A549 (cell line): ENCODE data around the gene LAPTM5. TPM values are rescaled to one million over a fixed set of nuclear protein-coding genes. Genes with fewer than 3 reads are reported as not detected.

Experiments
- ATAC-seq, 2 experiments: fragments of 200-7000 bp in 1 of 2; fragments of >200 bp in 1 of 2; cut with Nextera tagmentation in 1 of 2; cut with Tn5 transposase in 1 of 2; 3 replicates each; pipeline versions ENCODE4 v1.8.0 to v1.9.1; 2018 to 2020; ENCODE audit warnings: mild to moderate bottlenecking in 1 of 2, moderate library complexity in 1 of 2
- CTCF ChIA-PET: fragments of 300-600 bp; sonication (Branson Sonifier 250); formaldehyde crosslinking; extraction: SDS; loops from one replicate; lab custom pipeline; 2021; ENCODE audit warnings: antibody characterized with exemption, inconsistent platforms; lab: Yijun Ruan, JAX
- POLR2A ChIA-PET: fragments of 350-600 bp; formaldehyde crosslinking; extraction: SDS; loops from one replicate; lab custom pipeline; 2021; ENCODE audit warnings: antibody characterized with exemption, inconsistent platforms; lab: Yijun Ruan, JAX
- DNase-seq, 2 experiments: peaks; one replicate each; pipeline versions ENCODE4 v3.0.0 to v3.0.0-alpha.2; 2011 to 2016; ENCODE audit warnings: low read depth in 1 of 2, low spot score in 1 of 2
- FAIRE-seq: peaks from 2 replicates; lab custom pipeline; 2011; peaks lifted over from hg19 to GRCh38; lab: Jason Lieb, UNC
- H3K27ac ChIP-seq, 2 experiments: fragments of >200 bp; sonication (Bioruptor Twin); formaldehyde crosslinking; 3 replicates each; pipeline ENCODE4 v1.5.1; 2016 to 2017
- H3K4me1 ChIP-seq: fragments of >200 bp; sonication (Bioruptor Twin); formaldehyde crosslinking; 3 replicates; pipeline ENCODE4 v1.6.1; 2016
- H3K4me2 ChIP-seq: fragments of >200 bp; sonication (Bioruptor Twin); formaldehyde crosslinking; 3 replicates; pipeline ENCODE4 v1.6.1; 2016
- H3K4me3 ChIP-seq: fragments of >200 bp; sonication (Bioruptor Twin); formaldehyde crosslinking; 3 replicates; pipeline ENCODE4 v1.5.1; 2016
- H3K9me3 ChIP-seq: fragments of >200 bp; sonication (Bioruptor Twin); formaldehyde crosslinking; 3 replicates; pipeline ENCODE4 v1.6.1; 2016
- CHD2 ChIP-seq: fragments of 150-350 bp; IDR thresholded peaks from 2 replicates; pipeline ENCODE4 v1.6.1; 2014; ENCODE audit warnings: low read length; ENCODE audit not compliant: partially characterized antibody
- CHD4 ChIP-seq: fragments of 200-600 bp; sonication (generic); IDR thresholded peaks from 2 replicates; pipeline ENCODE4 v1.6.1; 2016; ENCODE audit warnings: antibody characterized with exemption, mild to moderate bottlenecking, borderline replicate concordance
- CTCF ChIP-seq: fragments of >200 bp; sonication (Bioruptor Twin); formaldehyde crosslinking; IDR thresholded peaks from 3 replicates; pipeline ENCODE4 v1.5.1; 2016
- EHF ChIP-seq: fragments of 250-450 bp; sonication (Bioruptor Pico); IDR thresholded peaks from 2 replicates; pipeline ENCODE4 v1.5.0; 2020; ENCODE audit warnings: mild to moderate bottlenecking
- FOXS1 ChIP-seq: fragments of 250-450 bp; sonication (Bioruptor Pico); IDR thresholded peaks from 2 replicates; pipeline ENCODE4 v1.5.0; 2020; ENCODE audit warnings: mild to moderate bottlenecking, moderate library complexity
- HDAC2 ChIP-seq: fragments of 200-600 bp; sonication (generic); IDR thresholded peaks from 2 replicates; pipeline ENCODE4 v1.6.1; 2016
- HES2 ChIP-seq: fragments of >200 bp; sonication (Bioruptor Twin); formaldehyde crosslinking; IDR thresholded peaks from 2 replicates; pipeline ENCODE4 v1.6.1; 2016
- HOXA7 ChIP-seq: fragments of 250-450 bp; sonication (Bioruptor Pico); IDR thresholded peaks from 2 replicates; pipeline ENCODE4 v1.5.0; 2020; ENCODE audit warnings: mild to moderate bottlenecking, moderate library complexity
- HOXB13 ChIP-seq: fragments of 250-450 bp; sonication (Bioruptor Pico); IDR thresholded peaks from 2 replicates; pipeline ENCODE4 v1.5.0; 2020; ENCODE audit warnings: low read depth, mild to moderate bottlenecking, moderate library complexity
- HOXB5 ChIP-seq: fragments of 250-450 bp; sonication (Bioruptor Pico); IDR thresholded peaks from 2 replicates; pipeline ENCODE4 v1.5.0; 2020; ENCODE audit warnings: mild to moderate bottlenecking, moderate library complexity
- JUNB ChIP-seq: fragments of >200 bp; sonication (Bioruptor Twin); formaldehyde crosslinking; IDR thresholded peaks from 2 replicates; pipeline ENCODE4 v1.6.1; 2016
- MYC ChIP-seq: IDR thresholded peaks from 2 replicates; pipeline ENCODE4 v1.6.1; 2012; ENCODE audit warnings: mild to moderate bottlenecking, inconsistent platforms, low read length, improper control_type of control experiment, borderline replicate concordance
- NPAS2 ChIP-seq: fragments of 250-450 bp; sonication (Bioruptor Pico); IDR thresholded peaks from 2 replicates; pipeline ENCODE4 v1.8.0; 2022; ENCODE audit warnings: mild to moderate bottlenecking, moderate library complexity, borderline replicate concordance
- POLR2A ChIP-seq: IDR thresholded peaks from 2 replicates; pipeline ENCODE4 v1.6.1; 2012; ENCODE audit warnings: mild to moderate bottlenecking, low read length
- RARB ChIP-seq: fragments of 250-450 bp; sonication (Bioruptor Pico); IDR thresholded peaks from 2 replicates; pipeline ENCODE4 v1.8.0; 2021; ENCODE audit warnings: mild to moderate bottlenecking, moderate library complexity
- REST ChIP-seq: fragments of 200-600 bp; sonication (generic); IDR thresholded peaks from 2 replicates; pipeline ENCODE4 v1.6.1; 2016; ENCODE audit warnings: antibody characterized with exemption, mild to moderate bottlenecking, moderate library complexity
- TP53 ChIP-seq: fragments of 250-450 bp; sonication (Bioruptor Pico); IDR thresholded peaks from 2 replicates; pipeline ENCODE4 v1.5.0; 2021; ENCODE audit warnings: mild to moderate bottlenecking, moderate library complexity
- ZSCAN20 ChIP-seq: fragments of 250-450 bp; sonication (Bioruptor Pico); IDR thresholded peaks from 2 replicates; pipeline ENCODE4 v1.8.0; 2022; ENCODE audit warnings: mild to moderate bottlenecking, moderate library complexity
- WGBS: methylation state at CpG from one replicate; pipeline ENCODE4 v1.1.6; 2017; ENCODE audit errors: missing lambda C conversion rate; 5-methylcytosine and 5-hydroxymethylcytosine counted together
- polyA plus RNA-seq, 4 experiments: library from polyadenylated mRNA; depleted of rRNA in 3 of 4; stranded (reverse); fragments of >200 nt; fragmentation: RNase III in 1 of 4; extraction: RNeasy Plus Mini Kit Qiagen cat#74134 plus additional on column Dnase treatment in 1 of 4; gene quantifications; 2 replicates in 3 of 4; 3 replicates in 1 of 4; pipeline ENCODE4 v1.2.3, GENCODE V29; 2011 to 2017
- TF ChIP-seq, protein P1 (sequence below): IDR thresholded peaks from 2 replicates; pipeline ENCODE4 v1.6.1; 2012; ENCODE audit warnings: low read depth, borderline replicate concordance
- TF ChIP-seq, protein P2 (sequence below): fragments of 150-350 bp; IDR thresholded peaks from 2 replicates; pipeline ENCODE4 v1.6.1; 2014; ENCODE audit warnings: low read depth, mild to moderate bottlenecking, low read length
- TF ChIP-seq, protein P3 (sequence below): IDR thresholded peaks from 2 replicates; pipeline ENCODE4 v1.6.1; 2012
- TF ChIP-seq, protein P4 (sequence below): fragments of 450-650 bp; IDR thresholded peaks from 2 replicates; pipeline ENCODE4 v1.6.1; 2014; ENCODE audit warnings: antibody characterized with exemption
- TF ChIP-seq, protein P5 (sequence below): IDR thresholded peaks from 2 replicates; pipeline ENCODE4 v1.6.1; 2012

The LAPTM5 gene
- polyA plus RNA-seq, 2 of the 4 experiments (the other 2 are of a cell fraction) = 0.06 to 0.22 TPM

GRCh38 chr1:30729901-30730300 is 27.7 kb downstream of the LAPTM5 start:
- TF ChIP-seq HOXB5 (CRISPR knock-in tag) (no peak), EHF (CRISPR knock-in tag) (no peak), NPAS2 (CRISPR knock-in tag) (no peak), RARB (CRISPR knock-in tag) (no peak), FOXS1 (CRISPR knock-in tag) (no peak), MYC (no peak), HOXB13 (CRISPR knock-in tag) (no peak), CHD4 (no peak), ZSCAN20 (CRISPR knock-in tag) (no peak)
- TF ChIP-seq, protein P1, sequence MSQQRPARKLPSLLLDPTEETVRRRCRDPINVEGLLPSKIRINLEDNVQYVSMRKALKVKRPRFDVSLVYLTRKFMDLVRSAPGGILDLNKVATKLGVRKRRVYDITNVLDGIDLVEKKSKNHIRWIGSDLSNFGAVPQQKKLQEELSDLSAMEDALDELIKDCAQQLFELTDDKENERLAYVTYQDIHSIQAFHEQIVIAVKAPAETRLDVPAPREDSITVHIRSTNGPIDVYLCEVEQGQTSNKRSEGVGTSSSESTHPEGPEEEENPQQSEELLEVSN = no peak
- CTCF ChIA-PET = interaction anchor here (0.7 to 2.7 kb wide), 3 partner anchors 10 to 182 kb away, joined by 3 to 33 read pairs (median 8); no protein-coding TSS in a partner anchor

DNA sequence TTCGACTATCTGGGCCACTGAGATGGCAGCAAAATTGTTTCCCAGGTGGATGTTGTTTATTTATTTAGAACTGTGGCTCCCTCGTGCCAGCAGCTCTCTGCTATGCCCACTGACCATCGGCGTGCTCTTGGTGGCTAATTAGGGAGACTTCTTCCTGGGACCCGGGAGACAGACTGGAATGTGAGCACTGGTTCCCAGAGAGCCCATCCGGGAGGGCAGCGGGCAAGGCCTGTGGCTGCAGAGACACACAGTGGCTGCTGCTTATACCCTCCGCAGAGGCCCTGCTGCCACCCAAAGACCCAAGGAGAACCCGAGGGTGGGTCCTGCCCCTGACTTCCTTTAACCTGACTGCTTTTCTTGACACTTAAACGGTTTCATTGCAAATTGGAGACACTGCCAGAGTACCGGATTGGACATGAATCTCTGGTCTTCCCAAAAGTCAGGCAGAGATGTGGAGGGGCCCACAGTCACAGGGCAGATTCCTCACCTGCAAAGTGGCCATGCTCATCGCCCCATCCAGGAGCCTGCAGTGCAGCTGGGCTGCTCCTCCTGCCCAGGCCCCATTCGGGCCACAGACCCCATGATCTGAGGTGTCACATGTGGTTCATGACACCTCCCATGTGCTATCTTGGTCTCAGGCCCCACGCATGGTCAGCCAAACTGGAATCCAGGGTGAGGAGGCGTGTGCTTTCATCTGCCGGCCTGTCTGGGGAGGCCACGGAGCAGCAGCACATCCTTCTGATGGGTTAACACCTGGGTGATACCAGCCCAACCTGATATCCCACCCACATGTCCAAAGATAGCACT is 28.5 kb downstream of the LAPTM5 start:
- no peak for TF ChIP-seq FOXS1 (CRISPR knock-in tag)
- no peak for TF ChIP-seq JUNB
- no peak for TF ChIP-seq HOXA7 (CRISPR knock-in tag)
- TF ChIP-seq TP53 (CRISPR knock-in tag) = no peak
- no peak for TF ChIP-seq POLR2A
- TF ChIP-seq CHD2 = no peak
- TF ChIP-seq, protein P2, sequence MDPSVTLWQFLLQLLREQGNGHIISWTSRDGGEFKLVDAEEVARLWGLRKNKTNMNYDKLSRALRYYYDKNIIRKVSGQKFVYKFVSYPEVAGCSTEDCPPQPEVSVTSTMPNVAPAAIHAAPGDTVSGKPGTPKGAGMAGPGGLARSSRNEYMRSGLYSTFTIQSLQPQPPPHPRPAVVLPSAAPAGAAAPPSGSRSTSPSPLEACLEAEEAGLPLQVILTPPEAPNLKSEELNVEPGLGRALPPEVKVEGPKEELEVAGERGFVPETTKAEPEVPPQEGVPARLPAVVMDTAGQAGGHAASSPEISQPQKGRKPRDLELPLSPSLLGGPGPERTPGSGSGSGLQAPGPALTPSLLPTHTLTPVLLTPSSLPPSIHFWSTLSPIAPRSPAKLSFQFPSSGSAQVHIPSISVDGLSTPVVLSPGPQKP = no peak
- CTCF ChIA-PET = interaction anchor here (1.6 to 10.8 kb wide), 5 partner anchors 9 to 183 kb away, joined by 8 to 251 read pairs (median 22); no protein-coding TSS in a partner anchor
- DNase-seq = no peak

More at GRCh38 chr1:30729901-30730300, 27.7 kb downstream of the LAPTM5 start:
- no peak overlapping the region for H3K4me3 ChIP-seq
- no peaks in the 10 kb centered on the region for H3K9me3 ChIP-seq
- no peak for ATAC-seq
- DNase-seq = no peak
- no peak overlapping the region for H3K27ac ChIP-seq
- FAIRE-seq = no peak
- no peaks in the 10 kb centered on the region for H3K4me1 ChIP-seq
- POLR2A ChIA-PET = no interaction called here
- no peak overlapping the region for H3K4me2 ChIP-seq
- WGBS = 84% methylated on average over 4 of the region's 6 CpGs

GRCh38 chr1:30728340-30728739 is 29.2 kb downstream of the LAPTM5 start:
- no peak overlapping the region for H3K4me3 ChIP-seq
- no peaks in the 10 kb centered on the region for H3K9me3 ChIP-seq
- H3K27ac ChIP-seq = no peak overlapping the region
- POLR2A ChIA-PET = no interaction called here
- CTCF ChIA-PET = interaction anchor here (2.6 to 10.8 kb wide), 3 partner anchors 9 to 183 kb away, joined by 17 to 251 read pairs (median 22); no protein-coding TSS in a partner anchor
- no peak overlapping the region for H3K4me2 ChIP-seq
- TF ChIP-seq HES2 = no peak
- no peak for TF ChIP-seq HDAC2
- TF ChIP-seq, protein P3, sequence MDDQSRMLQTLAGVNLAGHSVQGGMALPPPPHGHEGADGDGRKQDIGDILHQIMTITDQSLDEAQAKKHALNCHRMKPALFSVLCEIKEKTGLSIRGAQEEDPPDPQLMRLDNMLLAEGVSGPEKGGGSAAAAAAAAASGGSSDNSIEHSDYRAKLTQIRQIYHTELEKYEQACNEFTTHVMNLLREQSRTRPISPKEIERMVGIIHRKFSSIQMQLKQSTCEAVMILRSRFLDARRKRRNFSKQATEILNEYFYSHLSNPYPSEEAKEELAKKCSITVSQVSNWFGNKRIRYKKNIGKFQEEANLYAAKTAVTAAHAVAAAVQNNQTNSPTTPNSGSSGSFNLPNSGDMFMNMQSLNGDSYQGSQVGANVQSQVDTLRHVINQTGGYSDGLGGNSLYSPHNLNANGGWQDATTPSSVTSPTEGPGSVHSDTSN = no peak
- TF ChIP-seq, protein P4, sequence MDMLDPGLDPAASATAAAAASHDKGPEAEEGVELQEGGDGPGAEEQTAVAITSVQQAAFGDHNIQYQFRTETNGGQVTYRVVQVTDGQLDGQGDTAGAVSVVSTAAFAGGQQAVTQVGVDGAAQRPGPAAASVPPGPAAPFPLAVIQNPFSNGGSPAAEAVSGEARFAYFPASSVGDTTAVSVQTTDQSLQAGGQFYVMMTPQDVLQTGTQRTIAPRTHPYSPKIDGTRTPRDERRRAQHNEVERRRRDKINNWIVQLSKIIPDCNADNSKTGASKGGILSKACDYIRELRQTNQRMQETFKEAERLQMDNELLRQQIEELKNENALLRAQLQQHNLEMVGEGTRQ = no peak
- TF ChIP-seq, protein P5, sequence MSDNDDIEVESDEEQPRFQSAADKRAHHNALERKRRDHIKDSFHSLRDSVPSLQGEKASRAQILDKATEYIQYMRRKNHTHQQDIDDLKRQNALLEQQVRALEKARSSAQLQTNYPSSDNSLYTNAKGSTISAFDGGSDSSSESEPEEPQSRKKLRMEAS = no peak
- no peak for TF ChIP-seq CTCF
- no peak for TF ChIP-seq REST
- WGBS = 73% methylated on average over 8 of the region's 8 CpGs
- no peaks in the 10 kb centered on the region for H3K4me1 ChIP-seq
- DNase-seq = no peak
- no peak for FAIRE-seq
- no peak for ATAC-seq

More for the DNA sequence above, 28.5 kb downstream of the LAPTM5 start:
- FAIRE-seq (no peak), ATAC-seq (no peak)
- H3K4me3 ChIP-seq = no peak overlapping the region
- no peaks in the 10 kb centered on the region for H3K9me3 ChIP-seq
- POLR2A ChIA-PET = no interaction called here
- no peak overlapping the region for H3K27ac ChIP-seq
- no peak overlapping the region for H3K4me2 ChIP-seq
- no peaks in the 10 kb centered on the region for H3K4me1 ChIP-seq
- WGBS = 73% methylated on average over 6 of the region's 17 CpGs
